Lower leg skin (tissue), 3 donors: ENCODE results near the gene CDX1.

ENCODE experiments used
- CTCF ChIP-seq, 3 donors: fragments of 450-650 bp; IDR thresholded peaks; one replicate each; pipeline ENCODE4 v1.5.1; 2016; ENCODE audit warnings: antibody characterized with exemption in 3 of 3, mild to moderate bottlenecking in 3 of 3, moderate library complexity in 2 of 3
- POLR2A ChIP-seq, 2 donors: fragments of 450-650 bp; IDR thresholded peaks; one replicate each; pipeline ENCODE4 v1.6.1; 2016 to 2017; ENCODE audit warnings: antibody characterized with exemption in 2 of 2, mild to moderate bottlenecking in 1 of 2, moderate library complexity in 1 of 2

- TF ChIP-seq POLR2A (IDR thresholded peaks at IDR 0.05) (no peak), CTCF (IDR thresholded peaks at IDR 0.05) (no peak)
Observed at GRCh38 chr5:150126921-150127265, 39.7 kb upstream of the CDX1 start.
